Colonic mucosa (tissue), 4 donors: Measurements from ENCODE around the gene HYI. TPM values are rescaled to one million over a fixed set of nuclear protein-coding genes. Genes with fewer than 3 reads are reported as not detected.

Source experiments
- DNase-seq: peaks from one replicate; pipeline ENCODE4 v3.0.0-alpha.2; 2020
- H3K27ac ChIP-seq: fragments of 200-600 bp; one replicate; pipeline ENCODE4 v1.8.0; 2021
- H3K27me3 ChIP-seq: fragments of 200-600 bp; one replicate; pipeline ENCODE4 v1.8.0; 2021
- H3K36me3 ChIP-seq: fragments of 200-600 bp; one replicate; pipeline ENCODE4 v1.8.0; 2021
- H3K4me1 ChIP-seq: fragments of 200-600 bp; one replicate; pipeline ENCODE4 v1.8.0; 2021; ENCODE audit warnings: mild to moderate bottlenecking
- H3K4me3 ChIP-seq: fragments of 200-600 bp; one replicate; pipeline ENCODE4 v1.8.0; 2021
- H3K9ac ChIP-seq, 2 donors: one replicate each; pipeline ENCODE4 v1.7.0; 2013; ENCODE audit warnings: control low read depth in 2 of 2, low read depth in 2 of 2, low read length in 2 of 2
- H3K9me3 ChIP-seq: fragments of 200-600 bp; one replicate; pipeline ENCODE4 v1.8.0; 2021
- CTCF ChIP-seq: fragments of 200-600 bp; IDR thresholded peaks from one replicate; pipeline ENCODE4 v1.8.0; 2022; ENCODE audit warnings: antibody characterized with exemption, mild to moderate bottlenecking
- intact Hi-C: fragments of 100-400 bp; cut with DNase I; formaldehyde crosslinking; loops from one replicate; pipeline ENCODE4 v1.14.1; 2022
- total RNA-seq, 2 donors: library from RNA; stranded (reverse); fragmentation: NEBNext Ultra II Directional in 1 of 2; extraction: Animal tissue kit (Norgen Biotek cat#: 25700) in 1 of 2; gene quantifications; one replicate each; pipeline ENCODE4 v1.2.1, GENCODE V29; 2021
- donor health status: healthy.
- donor health status: DM: no; HTN: no; CAD: no.
- donor health status: DM: no; HTN: no; CAD: no.

HYI gene
- total RNA-seq, 2 donors from 2014 or later, result 50.8 to 55.6 TPM

GRCh38 chr1:43427941-43428340, 25.8 kb downstream of the HYI start:
- H3K9me3 ChIP-seq, result no peaks in the 10 kb centered on the region
- H3K4me3 ChIP-seq, result no peak overlapping the region
- no peaks in the 10 kb centered on the region for H3K4me1 ChIP-seq
- TF ChIP-seq CTCF, result no peak
- H3K27ac ChIP-seq, result no peak overlapping the region
- intact Hi-C loops, result no loop called here
- no peak for DNase-seq
- H3K36me3 ChIP-seq, result peaks cover 60% of the 10 kb centered on the region
- H3K27me3 ChIP-seq, result no peaks in the 10 kb centered on the region
- H3K9ac ChIP-seq, result no peak overlapping the region

DNA sequence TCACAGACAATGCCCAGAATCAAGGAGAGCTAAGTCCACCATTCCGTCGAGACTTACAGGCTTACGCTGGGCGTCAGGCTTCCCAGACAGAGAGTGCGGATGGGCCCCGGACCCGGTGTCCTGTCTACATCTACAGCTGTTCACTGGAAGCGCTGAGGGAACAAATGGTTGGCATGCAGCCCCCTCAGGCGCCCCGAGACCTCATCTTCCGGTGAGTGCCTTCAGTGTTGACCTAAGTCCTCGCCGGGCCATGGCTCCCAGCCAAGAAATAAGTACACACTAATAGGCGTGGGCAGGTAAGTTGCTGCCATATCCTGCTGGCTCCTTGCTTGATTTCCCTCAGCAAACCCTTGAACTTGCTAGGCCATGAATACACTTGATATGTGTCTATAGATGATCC, 26.2 kb downstream of the HYI start:
- H3K9me3 ChIP-seq, result no peaks in the 10 kb centered on the region
- H3K27me3 ChIP-seq, result no peaks in the 10 kb centered on the region
- no peak for DNase-seq
- H3K9ac ChIP-seq, result no peak overlapping the region
- H3K36me3 ChIP-seq, result peaks cover 60% of the 10 kb centered on the region
- TF ChIP-seq CTCF, result no peak
- no peaks in the 10 kb centered on the region for H3K4me1 ChIP-seq
- no peak overlapping the region for H3K4me3 ChIP-seq
- H3K27ac ChIP-seq, result no peak overlapping the region
- intact Hi-C loops, result no loop called here

DNA sequence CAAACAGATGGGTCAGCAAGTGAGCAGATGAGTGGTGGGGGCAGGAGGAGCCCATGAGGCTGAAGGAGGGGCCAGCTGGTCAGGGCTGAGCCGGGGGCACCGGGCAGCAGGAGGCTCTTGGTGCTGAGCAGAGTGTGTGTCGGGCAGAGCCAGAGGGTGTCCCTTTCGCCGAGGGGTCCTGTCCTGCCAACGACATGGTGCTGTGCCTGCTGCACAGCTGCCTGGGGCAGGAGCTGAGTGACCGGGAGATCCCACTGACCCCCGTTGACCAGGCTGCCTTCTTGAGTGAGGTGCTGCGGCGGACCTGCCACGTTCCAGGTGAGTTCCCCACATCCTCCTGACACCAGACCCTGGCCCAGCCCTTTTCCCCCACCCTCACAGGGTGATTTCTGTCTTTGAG, 27.5 kb downstream of the HYI start:
- Histone ChIP-seq H3K4me3 (no peak overlapping the region), H3K27me3 (no peaks in the 10 kb centered on the region), H3K9me3 (no peaks in the 10 kb centered on the region), H3K27ac (no peak overlapping the region), H3K36me3 (peaks cover 60% of the 10 kb centered on the region), H3K4me1 (no peaks in the 10 kb centered on the region), H3K9ac (no peak overlapping the region)
- TF ChIP-seq CTCF, result no peak
- intact Hi-C loops, result no loop called here
- DNase-seq, result no peak

DNA sequence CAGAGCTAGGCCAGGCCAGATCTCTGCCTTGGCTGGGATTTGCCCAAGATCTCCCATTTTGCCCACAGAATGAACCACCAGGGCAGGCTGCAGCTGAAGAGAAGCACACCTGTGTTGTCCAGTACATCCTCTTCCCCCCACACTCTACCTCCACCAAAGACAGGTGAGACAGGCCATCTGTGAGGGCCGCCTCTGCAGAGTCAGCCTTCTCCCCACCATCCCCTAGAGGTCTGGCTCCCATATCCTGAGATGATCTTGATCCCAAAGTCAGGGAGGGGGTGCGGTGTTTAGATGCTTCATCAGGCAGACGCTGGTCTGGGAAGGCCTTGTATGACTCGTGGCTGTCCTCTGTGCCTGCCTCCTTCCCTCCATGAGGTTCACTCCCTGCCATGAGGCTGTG, 28.7 kb downstream of the HYI start:
- no peak for TF ChIP-seq CTCF
- no peaks in the 10 kb centered on the region for H3K27me3 ChIP-seq
- H3K9ac ChIP-seq, result no peak overlapping the region
- no peaks in the 10 kb centered on the region for H3K9me3 ChIP-seq
- H3K36me3 ChIP-seq, result peaks cover 52% of the 10 kb centered on the region
- intact Hi-C loops, result no loop called here
- no peaks in the 10 kb centered on the region for H3K4me1 ChIP-seq
- DNase-seq, result no peak
- H3K27ac ChIP-seq, result no peak overlapping the region
- no peak overlapping the region for H3K4me3 ChIP-seq

GRCh38 chr1:43423672-43424550, 29.8 kb downstream of the HYI start:
- Histone ChIP-seq H3K9me3 (no peaks in the 10 kb centered on the region), H3K4me3 (no peak overlapping the region), H3K36me3 (peaks cover 47% of the 10 kb centered on the region), H3K4me1 (no peaks in the 10 kb centered on the region), H3K27me3 (no peaks in the 10 kb centered on the region), H3K27ac (no peak overlapping the region), H3K9ac (no peak overlapping the region)
- intact Hi-C loops, result no loop called here
- DNase-seq, result peak; percentile 53
- TF ChIP-seq CTCF, result no peak
